Upper lobe of right lung (tissue), 1 donor: ENCODE results near the gene KLF3. TPM values are rescaled to one million over a fixed set of nuclear protein-coding genes. Genes with fewer than 3 reads are reported as not detected.
A peak's percentile ranks its signal among the peaks of the same experiment; 100 is the strongest.

Experiments
- ATAC-seq: fragments of 200-7000 bp; cut with Tn5 transposase; one replicate; pipeline ENCODE4 v1.9.1; 2020; ENCODE audit warnings: mild to moderate bottlenecking, moderate library complexity
- DNase-seq: peaks from one replicate; pipeline ENCODE4 v3.0.0-alpha.2; 2020
- H3K27ac ChIP-seq: fragments of 200-600 bp; one replicate; pipeline ENCODE4 v1.8.0; 2022
- H3K27me3 ChIP-seq: fragments of 200-600 bp; one replicate; pipeline ENCODE4 v1.8.0; 2022; ENCODE audit warnings: mild to moderate bottlenecking
- H3K36me3 ChIP-seq: fragments of 200-600 bp; one replicate; pipeline ENCODE4 v1.8.0; 2022
- H3K4me1 ChIP-seq: fragments of 200-600 bp; one replicate; pipeline ENCODE4 v1.8.0; 2022
- H3K4me3 ChIP-seq: fragments of 200-600 bp; one replicate; pipeline ENCODE4 v1.8.0; 2022; ENCODE audit warnings: mild to moderate bottlenecking
- H3K9me3 ChIP-seq: fragments of 200-600 bp; one replicate; pipeline ENCODE4 v1.8.0; 2022
- intact Hi-C: fragments of 100-400 bp; cut with DNase I; formaldehyde crosslinking; loops from one replicate; pipeline ENCODE4 v1.11.0; 2022
- total RNA-seq: library from RNA; stranded (reverse); fragmentation: NEBNext Ultra II Directional; extraction: Animal tissue kit (Norgen Biotek cat#: 25700); gene quantifications from one replicate; pipeline ENCODE4 v1.2.1, GENCODE V29; 2021
- TF ChIP-seq, protein P1 (sequence below): fragments of 200-600 bp; IDR thresholded peaks from one replicate; pipeline ENCODE4 v1.8.0; 2022; ENCODE audit warnings: antibody characterized with exemption
- donor health status: DM: no; HTN: yes; CAD: no; lungs with severe emphysema.

Gene KLF3
- total RNA-seq, 1 donor from 2014 or later = 70.6 TPM

- no peak for ATAC-seq
- TF ChIP-seq, protein P1, sequence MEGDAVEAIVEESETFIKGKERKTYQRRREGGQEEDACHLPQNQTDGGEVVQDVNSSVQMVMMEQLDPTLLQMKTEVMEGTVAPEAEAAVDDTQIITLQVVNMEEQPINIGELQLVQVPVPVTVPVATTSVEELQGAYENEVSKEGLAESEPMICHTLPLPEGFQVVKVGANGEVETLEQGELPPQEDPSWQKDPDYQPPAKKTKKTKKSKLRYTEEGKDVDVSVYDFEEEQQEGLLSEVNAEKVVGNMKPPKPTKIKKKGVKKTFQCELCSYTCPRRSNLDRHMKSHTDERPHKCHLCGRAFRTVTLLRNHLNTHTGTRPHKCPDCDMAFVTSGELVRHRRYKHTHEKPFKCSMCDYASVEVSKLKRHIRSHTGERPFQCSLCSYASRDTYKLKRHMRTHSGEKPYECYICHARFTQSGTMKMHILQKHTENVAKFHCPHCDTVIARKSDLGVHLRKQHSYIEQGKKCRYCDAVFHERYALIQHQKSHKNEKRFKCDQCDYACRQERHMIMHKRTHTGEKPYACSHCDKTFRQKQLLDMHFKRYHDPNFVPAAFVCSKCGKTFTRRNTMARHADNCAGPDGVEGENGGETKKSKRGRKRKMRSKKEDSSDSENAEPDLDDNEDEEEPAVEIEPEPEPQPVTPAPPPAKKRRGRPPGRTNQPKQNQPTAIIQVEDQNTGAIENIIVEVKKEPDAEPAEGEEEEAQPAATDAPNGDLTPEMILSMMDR = no peak
Observed at GRCh38 chr4:38641811-38642210, 22.2 kb upstream of the KLF3 start.

DNA sequence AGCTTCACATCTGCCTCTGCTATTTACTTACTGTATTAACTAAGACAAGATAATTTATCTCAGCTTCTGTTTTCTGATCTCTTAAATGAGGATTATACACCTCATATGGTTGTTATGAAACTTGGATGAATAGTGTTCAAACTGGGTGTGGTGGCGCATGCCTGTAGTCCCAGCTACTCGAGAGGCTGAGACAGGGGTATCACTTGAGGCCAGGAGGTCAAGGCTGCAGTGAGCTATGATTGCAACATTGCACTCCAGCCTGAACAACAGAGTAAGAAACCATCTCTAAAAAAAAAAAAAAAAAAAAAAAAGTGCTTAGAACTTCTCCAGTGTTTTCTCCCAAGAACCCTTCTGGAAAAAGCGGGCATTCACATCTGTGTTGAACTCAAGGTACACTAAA lies 19.8 kb upstream of the KLF3 start:
- TF ChIP-seq, protein P1 = no peak

More at GRCh38 chr4:38641811-38642210, 22.2 kb upstream of the KLF3 start:
- intact Hi-C loops = no loop called here
- Histone ChIP-seq H3K27ac (no peak overlapping the region), H3K36me3 (no peaks in the 10 kb centered on the region), H3K4me1 (no peaks in the 10 kb centered on the region), H3K4me3 (no peak overlapping the region), H3K9me3 (no peaks in the 10 kb centered on the region), H3K27me3 (no peaks in the 10 kb centered on the region)
- DNase-seq = no peak

GRCh38 chr4:38647101-38647819 lies 16.7 kb upstream of the KLF3 start:
- TF ChIP-seq, protein P1 = no peak
- Histone ChIP-seq H3K27ac (no peak overlapping the region), H3K36me3 (no peaks in the 10 kb centered on the region), H3K9me3 (no peaks in the 10 kb centered on the region), H3K4me3 (no peak overlapping the region), H3K4me1 (no peaks in the 10 kb centered on the region), H3K27me3 (no peaks in the 10 kb centered on the region)
- no peak for ATAC-seq
- intact Hi-C loops = no loop called here
- DNase-seq = no peak

More for the DNA sequence above, 19.8 kb upstream of the KLF3 start:
- Histone ChIP-seq H3K27ac (no peak overlapping the region), H3K27me3 (no peaks in the 10 kb centered on the region), H3K36me3 (no peaks in the 10 kb centered on the region), H3K4me1 (no peaks in the 10 kb centered on the region), H3K4me3 (no peak overlapping the region), H3K9me3 (no peaks in the 10 kb centered on the region)
- no peak for DNase-seq
- intact Hi-C loops = no loop called here
- no peak for ATAC-seq

GRCh38 chr4:38650133-38650532 lies 13.9 kb upstream of the KLF3 start:
- Histone ChIP-seq H3K36me3 (no peaks in the 10 kb centered on the region), H3K4me1 (no peaks in the 10 kb centered on the region), H3K9me3 (no peaks in the 10 kb centered on the region), H3K27me3 (no peaks in the 10 kb centered on the region), H3K4me3 (no peak overlapping the region), H3K27ac (no peak overlapping the region)
- ATAC-seq (no peak), DNase-seq (no peak)
- TF ChIP-seq, protein P1 = no peak
- intact Hi-C loops = no loop called here

DNA sequence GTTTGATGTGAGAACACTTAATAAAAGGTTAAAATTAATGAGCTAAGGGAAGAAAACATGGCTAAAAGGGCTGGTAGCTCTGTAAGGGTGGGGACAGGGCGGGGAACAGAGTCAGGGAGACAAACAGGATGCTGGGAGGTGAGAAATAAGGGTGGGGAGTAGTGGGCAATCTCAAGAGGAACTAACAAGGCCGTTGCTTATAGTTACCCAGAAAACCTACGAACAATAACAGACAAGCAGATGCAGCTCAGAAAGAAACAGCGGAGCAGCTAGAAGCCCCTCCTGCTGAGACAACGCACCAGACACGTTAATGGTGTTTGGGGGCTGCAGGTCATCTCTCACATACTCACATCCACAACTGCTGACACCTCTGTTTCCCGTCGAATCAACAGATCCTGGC lies 9.7 kb upstream of the KLF3 start:
- H3K4me3 ChIP-seq = no peak overlapping the region
- no peak overlapping the region for H3K27ac ChIP-seq
- no peaks in the 10 kb centered on the region for H3K4me1 ChIP-seq
- peak; percentile 62 for ATAC-seq
- TF ChIP-seq, protein P1 = no peak
- DNase-seq = no peak
- no peaks in the 10 kb centered on the region for H3K36me3 ChIP-seq
- no peaks in the 10 kb centered on the region for H3K27me3 ChIP-seq
- no peaks in the 10 kb centered on the region for H3K9me3 ChIP-seq
- intact Hi-C loops = no loop called here
